B cell (primary cell): ENCODE measurements around the gene CCDC9B.

Source experiments
- CTCF ChIP-seq: fragments of 200-600 bp; IDR thresholded peaks from one replicate; pipeline ENCODE4 v1.8.0; 2022; ENCODE audit warnings: antibody characterized with exemption, mild to moderate bottlenecking
- EZH2 ChIP-seq: IDR thresholded peaks from 2 replicates; pipeline ENCODE4 v1.6.1; 2012; ENCODE audit warnings: borderline replicate concordance, low read depth, mild to moderate bottlenecking, moderate library complexity, low read length; ENCODE audit not compliant: insufficient read depth, poor library complexity, severe bottlenecking

GRCh38 chr15:40379374-40379773 is 38.6 kb upstream of the CCDC9B start:
- TF ChIP-seq CTCF (no peak), EZH2 (no peak)
